Smooth muscle cell (in vitro differentiated cells): ENCODE measurements around the gene RNF157. TPM values are rescaled to one million over a fixed set of nuclear protein-coding genes. Genes with fewer than 3 reads are reported as not detected.

Experiments used
- DNase-seq: peaks from one replicate; lab custom pipeline; 2025; ENCODE audit not compliant: unreplicated experiment; lab: John Stamatoyannopoulos, UW
- H2AFZ ChIP-seq: fragments of 200-600 bp; sonication (generic); 2 replicates; pipeline ENCODE4 v1.6.0; 2016; ENCODE audit warnings: antibody characterized with exemption, low read depth, mild to moderate bottlenecking
- H3F3A ChIP-seq: fragments of 200-600 bp; sonication (generic); 2 replicates; pipeline ENCODE4 v1.6.0; 2017; ENCODE audit warnings: antibody characterized with exemption, low read depth
- H3K27ac ChIP-seq: fragments of 200-600 bp; sonication (generic); 2 replicates; pipeline ENCODE4 v1.5.1; 2016; ENCODE audit warnings: low read depth, mild to moderate bottlenecking
- H3K27me3 ChIP-seq: fragments of 200-600 bp; sonication (generic); 2 replicates; pipeline ENCODE4 v1.6.1; 2016; ENCODE audit warnings: low read depth, mild to moderate bottlenecking
- H3K36me3 ChIP-seq: fragments of 200-600 bp; sonication (generic); 2 replicates; pipeline ENCODE4 v1.5.1; 2016; ENCODE audit warnings: low read depth
- H3K4me1 ChIP-seq: fragments of 200-600 bp; sonication (generic); 2 replicates; pipeline ENCODE4 v1.5.1; 2016; ENCODE audit warnings: low read depth
- H3K4me2 ChIP-seq: fragments of 200-600 bp; sonication (generic); 2 replicates; pipeline ENCODE4 v1.6.0; 2016; ENCODE audit warnings: mild to moderate bottlenecking
- H3K4me3 ChIP-seq: fragments of 200-600 bp; sonication (generic); 2 replicates; pipeline ENCODE4 v1.5.1; 2016; ENCODE audit warnings: mild to moderate bottlenecking
- H3K79me2 ChIP-seq: fragments of 200-600 bp; sonication (generic); 2 replicates; pipeline ENCODE4 v1.6.0; 2016; ENCODE audit warnings: low read depth, mild to moderate bottlenecking
- H3K9ac ChIP-seq: fragments of 200-600 bp; sonication (generic); 2 replicates; pipeline ENCODE4 v1.6.0; 2016; ENCODE audit warnings: low read depth
- H3K9me3 ChIP-seq: fragments of 200-600 bp; sonication (generic); replicated peaks from 2 replicates; pipeline ENCODE4 v1.5.1; 2016; ENCODE audit warnings: low read depth
- H4K20me1 ChIP-seq: fragments of 200-600 bp; sonication (generic); 2 replicates; pipeline ENCODE4 v1.6.0; 2016; ENCODE audit warnings: low read depth
- WGBS: methylation state at CpG from one replicate; pipeline ENCODE4 v1.1.7; 2016; ENCODE audit warnings: low lambda C conversion rate; 5-methylcytosine and 5-hydroxymethylcytosine counted together
- polyA plus RNA-seq: library from polyadenylated mRNA; unstranded; fragments of >200 nt; fragmentation: Nextera tagmentation; extraction: Ambion mirVana; gene quantifications from 2 replicates; pipeline ENCODE4 v1.2.1, GENCODE V29; 2016
- total RNA-seq: library from RNA; depleted of rRNA; stranded (reverse); fragments of >200 nt; gene quantifications from 2 replicates; pipeline ENCODE4 v1.2.3, GENCODE V29; 2014
- TF ChIP-seq, protein P1 (sequence below): fragments of 200-600 bp; sonication (generic); IDR thresholded peaks from 2 replicates; pipeline ENCODE4 v1.5.1; 2017; ENCODE audit warnings: borderline replicate concordance, mild to moderate bottlenecking, antibody characterized with exemption; ENCODE audit not compliant: insufficient read depth, poor library complexity, severe bottlenecking

RNF157 gene
- total and polyA plus RNA-seq, 2 experiments from 2014 or later: 0.09 to 0.63 TPM

DNA sequence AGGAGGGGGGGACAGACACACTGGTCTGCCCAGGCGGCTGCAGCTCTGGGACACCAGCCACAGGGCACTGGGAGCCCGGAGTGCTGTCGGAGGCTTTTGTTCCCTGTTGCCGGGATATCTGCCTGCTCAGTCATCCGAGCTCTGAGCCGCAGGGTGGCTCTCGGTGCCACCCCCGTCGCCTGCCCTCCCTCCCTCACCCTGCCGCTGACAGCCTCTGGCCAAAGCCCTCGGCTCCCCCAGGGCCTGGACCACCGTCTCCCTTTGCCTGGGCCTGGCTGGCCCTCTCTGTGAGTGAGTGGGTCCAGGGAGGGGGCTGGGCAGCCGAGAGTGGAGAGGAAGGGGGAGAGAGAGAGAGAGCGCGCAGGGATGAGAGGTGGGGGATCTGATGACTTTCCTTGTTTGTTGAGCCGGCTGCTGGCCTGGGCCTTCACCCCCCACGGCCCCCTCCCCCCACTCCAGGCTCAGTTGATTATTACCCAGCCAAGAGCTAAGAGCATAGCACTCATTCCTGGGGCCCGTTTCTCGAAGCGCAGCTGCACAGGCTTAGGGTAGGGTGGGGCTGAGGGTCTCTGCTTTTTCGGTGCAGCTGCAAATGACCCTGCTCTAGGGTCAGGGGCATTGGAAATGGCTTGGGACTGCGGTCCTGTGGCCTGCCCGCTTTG, 101.9 kb downstream of the RNF157 start:
- WGBS: 2% methylated on average over 23 of the region's 23 CpGs
- Histone ChIP-seq H3K9ac (no peak overlapping the region), H3K4me3 (no peak overlapping the region), H3K79me2 (no peaks in the 10 kb centered on the region), H3K36me3 (no peaks in the 10 kb centered on the region), H2AFZ (no peak overlapping the region), H3K27me3 (peaks cover 93% of the 10 kb centered on the region), H4K20me1 (no peaks in the 10 kb centered on the region), H3K9me3 (no peaks in the 10 kb centered on the region), H3K4me1 (peaks cover 42% of the 10 kb centered on the region), H3K4me2 (peak overlapping the region; percentile 16), H3K27ac (no peak overlapping the region), H3F3A (no peaks in the 10 kb centered on the region)
- DNase-seq: no peak
- TF ChIP-seq, protein P1, sequence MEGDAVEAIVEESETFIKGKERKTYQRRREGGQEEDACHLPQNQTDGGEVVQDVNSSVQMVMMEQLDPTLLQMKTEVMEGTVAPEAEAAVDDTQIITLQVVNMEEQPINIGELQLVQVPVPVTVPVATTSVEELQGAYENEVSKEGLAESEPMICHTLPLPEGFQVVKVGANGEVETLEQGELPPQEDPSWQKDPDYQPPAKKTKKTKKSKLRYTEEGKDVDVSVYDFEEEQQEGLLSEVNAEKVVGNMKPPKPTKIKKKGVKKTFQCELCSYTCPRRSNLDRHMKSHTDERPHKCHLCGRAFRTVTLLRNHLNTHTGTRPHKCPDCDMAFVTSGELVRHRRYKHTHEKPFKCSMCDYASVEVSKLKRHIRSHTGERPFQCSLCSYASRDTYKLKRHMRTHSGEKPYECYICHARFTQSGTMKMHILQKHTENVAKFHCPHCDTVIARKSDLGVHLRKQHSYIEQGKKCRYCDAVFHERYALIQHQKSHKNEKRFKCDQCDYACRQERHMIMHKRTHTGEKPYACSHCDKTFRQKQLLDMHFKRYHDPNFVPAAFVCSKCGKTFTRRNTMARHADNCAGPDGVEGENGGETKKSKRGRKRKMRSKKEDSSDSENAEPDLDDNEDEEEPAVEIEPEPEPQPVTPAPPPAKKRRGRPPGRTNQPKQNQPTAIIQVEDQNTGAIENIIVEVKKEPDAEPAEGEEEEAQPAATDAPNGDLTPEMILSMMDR: no peak

DNA sequence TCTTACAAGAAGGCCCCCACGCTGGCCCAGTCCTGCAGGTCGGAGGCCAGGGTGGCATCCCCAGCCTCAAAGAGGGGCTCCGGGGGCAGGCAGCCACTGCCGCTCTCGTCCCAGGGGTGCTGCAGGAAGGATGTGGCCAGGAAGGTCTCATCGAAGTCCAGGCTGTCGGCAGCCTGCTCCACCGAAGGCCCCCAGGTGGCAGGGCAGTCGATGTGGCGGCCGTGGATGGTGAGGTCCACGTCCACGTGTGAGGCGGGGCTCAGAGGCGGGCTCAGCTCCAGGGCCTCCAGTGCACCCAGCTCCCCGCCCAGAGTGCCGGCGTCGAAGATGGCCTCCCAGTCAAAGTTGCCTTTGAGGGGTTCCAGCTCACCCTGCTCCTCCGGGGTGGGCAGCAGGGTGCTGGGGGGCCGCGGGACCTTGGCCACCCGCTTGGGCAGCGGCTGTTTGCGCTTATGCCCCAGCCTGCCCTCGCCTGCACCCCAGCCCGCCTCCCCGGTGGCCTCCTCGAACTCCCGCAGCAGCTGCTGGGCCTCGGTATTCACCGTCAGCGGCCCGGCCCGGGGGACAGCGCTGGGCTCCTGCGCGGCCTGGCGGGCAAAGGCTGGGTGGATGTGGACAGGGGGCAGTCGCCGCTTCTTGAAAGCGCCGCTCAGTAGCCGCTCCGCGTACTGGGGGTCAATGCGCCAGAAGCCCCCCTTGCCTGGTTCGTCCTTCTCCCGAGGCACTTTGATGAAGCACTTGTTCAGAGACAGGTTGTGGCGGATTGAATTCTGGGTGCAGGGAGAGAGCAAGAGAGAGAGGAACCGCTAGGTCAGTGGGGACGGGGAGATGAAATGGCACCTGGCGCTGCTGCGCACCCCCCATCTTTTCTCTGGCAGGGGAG, 102.7 kb downstream of the RNF157 start:
- H4K20me1 ChIP-seq: no peaks in the 10 kb centered on the region
- no peak overlapping the region for H3K9ac ChIP-seq
- H3K36me3 ChIP-seq: no peaks in the 10 kb centered on the region
- peaks cover 50% of the 10 kb centered on the region for H3K4me1 ChIP-seq
- 17% methylated on average over 47 of the region's 54 CpGs for WGBS
- H3K27ac ChIP-seq: no peak overlapping the region
- H3K27me3 ChIP-seq: peaks cover 93% of the 10 kb centered on the region
- H3K4me3 ChIP-seq: no peak overlapping the region
- TF ChIP-seq, protein P1: no peak
- no peak for DNase-seq
- no peak overlapping the region for H2AFZ ChIP-seq
- peak overlapping the region; percentile 16 for H3K4me2 ChIP-seq
- no peaks in the 10 kb centered on the region for H3K9me3 ChIP-seq
- no peaks in the 10 kb centered on the region for H3F3A ChIP-seq
- no peaks in the 10 kb centered on the region for H3K79me2 ChIP-seq

DNA sequence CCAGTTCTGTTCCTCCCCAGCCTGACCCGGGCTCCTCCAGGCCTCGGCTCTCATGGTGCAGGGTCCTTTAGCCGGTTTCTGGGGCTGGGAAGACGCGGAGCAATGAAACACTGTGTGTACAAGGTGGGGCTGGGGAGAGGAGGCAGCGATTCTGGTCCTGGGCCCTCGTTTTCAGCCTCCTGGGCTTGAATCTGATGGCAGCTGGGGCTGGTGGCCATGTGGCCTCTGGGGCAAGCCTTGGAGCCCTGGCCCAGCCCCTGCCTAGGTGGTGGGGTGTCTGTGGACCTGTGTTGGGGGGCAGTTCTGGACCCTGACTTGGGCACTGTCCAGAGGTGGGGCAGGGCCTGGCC, 103.3 kb downstream of the RNF157 start:
- Histone ChIP-seq H3K79me2 (no peaks in the 10 kb centered on the region), H3K27ac (no peak overlapping the region), H3K9ac (no peak overlapping the region), H3K9me3 (no peaks in the 10 kb centered on the region), H3F3A (no peaks in the 10 kb centered on the region), H2AFZ (no peak overlapping the region), H3K27me3 (peaks cover 93% of the 10 kb centered on the region), H3K36me3 (no peaks in the 10 kb centered on the region), H3K4me2 (no peak overlapping the region), H3K4me1 (peaks cover 47% of the 10 kb centered on the region), H3K4me3 (no peak overlapping the region), H4K20me1 (no peaks in the 10 kb centered on the region)
- TF ChIP-seq, protein P1: no peak
- no peak for DNase-seq
- 13% methylated on average over 7 of the region's 7 CpGs for WGBS
